ENCODE results near the gene SDF2L1. TPM values are rescaled to one million over a fixed set of nuclear protein-coding genes. Genes with fewer than 3 reads are reported as not detected.
"Not testable (repeated sequence)": the region's sequence is repeated elsewhere in the genome, so short reads cannot be mapped to it uniquely, and the experiment has no call there.

Gene SDF2L1
- total RNA-seq, 2 donors from 2014 or later = 30.5 to 87.2 TPM

DNA sequence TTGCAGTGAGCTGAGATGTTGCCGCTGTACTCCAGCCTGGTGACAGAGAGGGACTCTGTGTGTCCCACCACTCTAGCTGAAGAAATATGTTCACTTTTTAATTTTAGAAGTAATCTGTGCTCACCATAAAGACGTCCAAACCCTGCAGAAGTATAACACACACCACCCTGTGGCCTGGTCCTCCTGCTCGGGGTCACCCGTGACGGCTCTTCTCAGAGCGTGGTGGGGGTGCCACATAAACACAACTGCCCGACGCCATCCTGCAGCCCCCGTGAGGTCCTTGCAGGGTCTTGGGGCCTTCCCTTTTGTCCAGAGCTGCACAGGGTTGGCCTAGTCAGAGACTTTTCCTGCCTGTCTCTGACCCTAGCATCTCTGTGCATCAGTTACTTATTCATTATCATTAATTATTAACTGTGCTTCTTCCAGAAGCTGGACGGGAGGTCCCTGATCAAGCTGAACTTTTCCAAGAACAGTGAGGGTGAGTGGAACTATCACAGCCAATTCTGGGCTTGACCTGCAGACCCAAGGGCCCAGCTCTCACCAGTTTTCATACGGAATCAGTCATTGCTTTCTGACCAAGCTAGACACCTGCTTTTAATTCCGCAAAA, 32.6 kb downstream of the SDF2L1 start:
- no peaks in the 10 kb centered on the region for H3K9me3 ChIP-seq
- no peak overlapping the region for H3K4me3 ChIP-seq
- H3K27ac ChIP-seq = no peak overlapping the region
- intact Hi-C loops (cut with DNase I) = no loop called here
- no peaks in the 10 kb centered on the region for H3K4me1 ChIP-seq (replicated peaks)
- no peak for DNase-seq (ENCODE audit: low spot score)
- TF ChIP-seq POLR2A (IDR thresholded peaks at IDR 0.05) = no peak
- no peak for TF ChIP-seq POLR2AphosphoS5 (IDR thresholded peaks at IDR 0.05)
- no peak for TF ChIP-seq CTCF (IDR thresholded peaks at IDR 0.05)
- H3K36me3 ChIP-seq = peaks cover 0 to 19% of the 10 kb centered on the region in 2 donors
- no peaks in the 10 kb centered on the region for H3K27me3 ChIP-seq (replicated peaks; ENCODE audit: insufficient read depth)
- WGBS = 95% methylated on average over 12 of the region's 12 CpGs

DNA sequence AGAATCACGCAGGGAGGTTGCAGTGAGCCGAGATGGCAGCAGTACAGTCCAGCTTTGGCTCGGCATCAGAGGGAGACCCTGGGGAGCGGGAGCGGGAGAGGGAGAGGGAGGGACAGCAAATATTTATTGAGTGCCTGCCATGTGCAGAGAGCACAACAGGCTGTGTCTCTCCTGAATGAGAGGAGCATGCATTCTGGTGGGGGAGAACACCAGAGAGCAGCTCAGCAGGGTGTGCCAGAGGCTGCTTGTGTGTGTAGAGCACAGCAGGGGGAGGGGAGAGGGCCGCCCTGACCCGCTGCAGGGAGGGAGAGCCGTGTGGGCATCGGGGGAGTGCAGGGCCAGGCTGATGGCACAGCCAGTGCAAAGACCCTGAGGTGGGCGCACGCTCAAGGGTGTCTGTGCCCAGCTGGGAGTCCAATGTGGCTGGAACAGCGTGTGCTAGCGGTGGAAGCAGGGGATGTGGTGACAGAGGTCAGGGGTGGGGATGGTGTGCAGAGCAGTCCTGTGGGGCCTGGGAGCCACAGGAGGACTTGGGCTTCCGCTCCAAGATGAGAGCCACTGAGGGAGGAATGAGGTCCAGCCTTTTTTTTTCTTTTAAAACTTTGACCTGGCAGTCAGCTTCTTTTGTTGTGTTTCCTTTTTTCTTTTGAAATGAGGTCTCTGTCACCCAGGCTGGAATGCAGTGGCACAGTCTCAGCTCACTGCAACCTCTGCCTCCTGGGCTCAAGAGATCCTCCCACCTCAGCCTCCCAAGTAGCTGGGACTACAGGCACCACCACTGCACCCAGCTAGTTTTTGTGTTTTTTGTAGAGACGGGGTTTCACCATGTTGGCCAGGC, 35.7 kb downstream of the SDF2L1 start:
- Histone ChIP-seq H3K27me3 (replicated peaks; ENCODE audit: insufficient read depth) (no peaks in the 10 kb centered on the region), H3K36me3 (peaks cover 0 to 6% of the 10 kb centered on the region in 2 donors), H3K9me3 (no peaks in the 10 kb centered on the region), H3K27ac (no peak overlapping the region), H3K4me1 (replicated peaks) (no peaks in the 10 kb centered on the region), H3K4me3 (no peak overlapping the region)
- intact Hi-C loops (cut with DNase I) = no loop called here
- 76% methylated on average over 15 of the region's 15 CpGs for WGBS
- no peak for DNase-seq (ENCODE audit: low spot score)
- TF ChIP-seq POLR2AphosphoS5 (IDR thresholded peaks at IDR 0.05) (no peak), POLR2A (IDR thresholded peaks at IDR 0.05) (no peak), CTCF (IDR thresholded peaks at IDR 0.05) (no peak)

- H3K27me3 ChIP-seq (replicated peaks; ENCODE audit: insufficient read depth); H3K36me3 ChIP-seq; DNase-seq (ENCODE audit: low spot score); H3K9me3 ChIP-seq; H3K4me3 ChIP-seq; H3K27ac ChIP-seq; H3K4me1 ChIP-seq (replicated peaks); intact Hi-C loops (cut with DNase I): not testable (repeated sequence)
- 95% methylated on average over 12 of the region's 12 CpGs for WGBS
Observed at GRCh38 chr22:21678842-21679241, 36.7 kb downstream of the SDF2L1 start.

DNA sequence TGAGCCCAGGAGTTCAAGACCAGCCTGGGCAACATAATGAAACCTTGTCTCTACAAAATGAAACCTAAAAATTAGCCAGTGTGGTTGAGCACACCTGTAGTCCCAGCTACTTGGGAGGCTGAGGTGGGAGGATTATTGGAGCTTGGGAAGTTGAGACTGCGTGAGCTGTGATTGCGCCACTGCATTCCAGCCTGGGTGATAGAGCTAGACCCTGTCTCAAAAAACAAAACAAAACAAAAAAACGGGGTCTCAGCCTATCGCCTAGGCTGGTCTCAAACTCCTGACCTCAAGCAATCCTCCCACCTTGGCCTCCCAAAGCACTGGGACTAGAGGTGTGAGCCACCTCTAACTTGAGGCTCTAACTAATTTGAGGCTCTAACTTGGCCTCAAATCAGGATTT, 37.3 kb downstream of the SDF2L1 start:
- Histone ChIP-seq H3K4me1 (replicated peaks) (no peaks in the 10 kb centered on the region), H3K27me3 (replicated peaks; ENCODE audit: insufficient read depth) (no peaks in the 10 kb centered on the region), H3K4me3 (no peak overlapping the region), H3K9me3 (no peaks in the 10 kb centered on the region), H3K36me3 (peaks cover 0 to 10% of the 10 kb centered on the region in 2 donors), H3K27ac (no peak overlapping the region)
- DNase-seq (ENCODE audit: low spot score) = no peak
- intact Hi-C loops (cut with DNase I) = no loop called here
- no peak for TF ChIP-seq POLR2A (IDR thresholded peaks at IDR 0.05)
- TF ChIP-seq POLR2AphosphoS5 (IDR thresholded peaks at IDR 0.05) = no peak
- TF ChIP-seq CTCF (IDR thresholded peaks at IDR 0.05) = no peak
- 91% methylated on average over 4 of the region's 4 CpGs for WGBS

- intact Hi-C loops (cut with DNase I) = no loop called here
- H3K27ac ChIP-seq = no peak overlapping the region
- H3K27me3 ChIP-seq (replicated peaks; ENCODE audit: insufficient read depth) = no peaks in the 10 kb centered on the region
- H3K9me3 ChIP-seq = no peaks in the 10 kb centered on the region
- TF ChIP-seq POLR2A (IDR thresholded peaks at IDR 0.05) (no peak), POLR2AphosphoS5 (IDR thresholded peaks at IDR 0.05) (no peak), CTCF (IDR thresholded peaks at IDR 0.05) (no peak)
- no peaks in the 10 kb centered on the region for H3K4me1 ChIP-seq (replicated peaks)
- H3K36me3 ChIP-seq = peaks cover 0 to 3% of the 10 kb centered on the region in 2 donors
- no peak for DNase-seq (ENCODE audit: low spot score)
- WGBS = 94% methylated on average over 21 of the region's 21 CpGs
- no peak overlapping the region for H3K4me3 ChIP-seq
Observed at GRCh38 chr22:21680830-21681565, 38.9 kb downstream of the SDF2L1 start.

Measured in prostate gland (tissue), 2 donors.